Hindlimb muscle (tissue), 1 donor: ENCODE results near the gene ADAMTSL4. TPM values are rescaled to one million over a fixed set of nuclear protein-coding genes. Genes with fewer than 3 reads are reported as not detected.

Experiments used
- DNase-seq: peaks from one replicate; pipeline ENCODE4 v3.0.0-alpha.2; 2013
- polyA plus RNA-seq: library from polyadenylated mRNA; unstranded; fragments of 120-200 nt; gene quantifications from one replicate; pipeline ENCODE4 v1.2.1, GENCODE V29; 2013; ENCODE audit not compliant: insufficient read length

The ADAMTSL4 gene
- polyA plus RNA-seq, 1 donor: 65.4 TPM

DNA sequence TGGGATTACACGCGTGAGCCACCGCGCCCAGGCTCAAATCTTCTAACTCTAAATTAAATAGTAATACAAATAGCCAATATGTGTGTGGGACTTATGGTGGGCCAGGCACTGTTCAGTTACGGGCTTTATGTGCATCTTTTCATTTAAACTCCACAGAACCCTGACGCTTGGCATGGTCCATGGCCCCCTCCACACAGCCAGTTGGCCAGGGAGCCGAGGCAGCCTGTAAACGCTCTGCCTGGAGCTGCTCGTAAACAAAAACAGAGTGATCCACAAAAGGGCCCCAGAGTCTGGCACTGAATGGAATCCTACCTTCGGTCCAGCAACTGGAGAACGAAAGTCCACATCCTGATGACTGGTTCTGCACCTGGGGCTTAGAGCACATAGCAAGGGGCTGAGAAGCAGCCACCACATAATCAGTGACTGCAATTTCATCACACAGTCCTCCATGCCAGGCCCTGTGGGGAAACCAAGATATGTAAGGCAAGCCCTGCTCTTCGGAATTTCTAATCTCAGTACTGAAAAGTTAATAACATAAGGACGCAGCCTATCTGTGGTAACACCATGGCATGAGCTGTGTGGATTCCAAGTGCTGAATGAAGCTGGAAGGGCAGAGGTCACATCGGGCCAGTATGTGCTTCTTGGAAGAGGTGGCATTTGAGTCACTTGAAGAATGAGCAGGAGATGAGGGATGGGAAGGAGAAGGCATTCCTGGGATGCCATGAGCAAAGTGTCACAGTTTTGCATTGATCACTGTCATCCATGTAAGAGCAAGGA lies 13.5 kb upstream of the ADAMTSL4 start:
- no peak for DNase-seq

DNA sequence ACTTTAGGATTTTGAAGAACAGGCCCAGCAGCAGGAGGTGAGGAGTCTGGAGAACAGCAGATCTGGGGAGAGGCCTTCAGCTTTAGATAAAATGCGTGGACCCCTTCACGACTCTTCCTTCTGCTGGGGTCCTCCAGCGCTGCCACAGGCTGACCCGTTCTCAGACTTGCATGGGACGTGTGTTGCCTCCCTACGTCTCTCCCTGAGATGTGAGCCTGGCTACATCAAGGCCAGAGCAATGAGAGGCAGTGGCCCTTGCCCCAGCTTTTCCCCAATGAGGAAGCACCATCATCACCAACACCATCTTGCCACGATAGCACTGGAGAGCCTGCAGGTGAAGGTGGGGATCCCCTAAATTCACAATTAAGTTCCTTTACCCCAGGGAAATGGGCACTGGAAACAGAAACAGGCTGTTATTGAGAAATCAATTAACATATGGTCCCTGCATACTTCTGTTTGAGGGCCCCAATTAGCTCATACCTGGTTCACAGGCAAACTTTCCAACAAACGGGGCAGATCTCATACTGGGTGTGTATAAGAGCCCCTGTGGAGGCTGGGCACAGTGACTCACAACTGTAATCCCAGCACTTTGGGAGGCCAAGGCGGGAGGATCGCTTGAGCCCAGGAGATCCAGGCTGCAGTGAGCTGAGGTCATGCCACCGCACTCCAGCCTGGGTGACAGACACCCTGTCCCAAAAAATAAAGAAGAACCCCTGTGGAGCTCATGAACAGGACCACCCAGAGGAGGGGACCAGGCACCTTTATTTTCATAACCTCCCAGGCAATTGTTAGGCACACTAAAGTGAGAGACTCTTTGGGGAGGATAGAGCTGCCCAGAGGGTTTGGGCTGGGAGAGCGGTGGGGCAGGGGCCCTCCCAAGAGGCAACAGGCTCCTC lies 12.1 kb upstream of the ADAMTSL4 start:
- no peak for DNase-seq

DNA sequence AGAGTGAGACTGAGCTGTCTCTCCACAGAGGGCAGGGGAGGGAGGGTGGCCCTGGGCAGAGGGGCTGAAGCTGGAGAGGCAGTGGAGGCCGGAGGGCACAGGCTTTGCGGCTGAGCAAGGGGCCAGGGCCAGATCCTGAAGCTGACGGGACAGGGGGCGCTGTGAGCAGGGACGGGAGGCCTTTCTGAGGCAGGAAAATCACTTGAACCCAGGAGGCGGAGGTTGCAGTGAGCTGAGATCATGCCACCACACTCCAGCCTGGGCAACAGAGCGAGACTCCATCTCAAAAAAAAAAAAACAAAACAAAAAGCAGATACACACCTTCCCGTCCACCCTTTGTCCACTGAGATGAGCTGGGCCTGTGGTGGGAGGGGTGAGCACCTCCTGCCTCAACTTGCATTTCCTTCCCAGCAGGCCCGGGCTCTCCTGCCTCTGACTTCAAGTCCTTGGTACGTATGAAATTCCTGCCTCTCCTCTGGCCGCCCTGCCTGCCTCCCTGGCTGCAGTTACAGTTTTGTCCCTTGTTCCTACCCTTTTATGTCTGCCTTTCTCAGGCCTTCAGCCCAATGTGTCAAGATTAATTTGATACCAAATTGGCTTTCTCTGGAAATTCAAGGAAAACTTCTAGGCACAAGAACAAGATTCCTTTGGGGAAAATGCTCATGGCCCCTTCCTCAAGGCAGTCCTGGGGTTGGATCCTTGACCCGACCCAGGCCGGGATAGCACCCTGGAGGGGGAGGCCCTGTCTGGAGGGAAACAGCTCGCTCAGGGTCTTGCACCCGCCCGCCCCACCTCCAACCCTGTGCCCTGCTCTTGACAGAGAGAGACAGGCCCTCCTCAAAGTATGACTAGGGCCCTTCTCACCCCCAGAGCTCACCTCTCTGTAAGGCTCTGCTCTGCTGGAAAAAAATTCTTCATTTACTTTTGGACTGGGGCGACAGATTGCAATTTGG lies 11.2 kb upstream of the ADAMTSL4 start:
- no peak for DNase-seq

DNA sequence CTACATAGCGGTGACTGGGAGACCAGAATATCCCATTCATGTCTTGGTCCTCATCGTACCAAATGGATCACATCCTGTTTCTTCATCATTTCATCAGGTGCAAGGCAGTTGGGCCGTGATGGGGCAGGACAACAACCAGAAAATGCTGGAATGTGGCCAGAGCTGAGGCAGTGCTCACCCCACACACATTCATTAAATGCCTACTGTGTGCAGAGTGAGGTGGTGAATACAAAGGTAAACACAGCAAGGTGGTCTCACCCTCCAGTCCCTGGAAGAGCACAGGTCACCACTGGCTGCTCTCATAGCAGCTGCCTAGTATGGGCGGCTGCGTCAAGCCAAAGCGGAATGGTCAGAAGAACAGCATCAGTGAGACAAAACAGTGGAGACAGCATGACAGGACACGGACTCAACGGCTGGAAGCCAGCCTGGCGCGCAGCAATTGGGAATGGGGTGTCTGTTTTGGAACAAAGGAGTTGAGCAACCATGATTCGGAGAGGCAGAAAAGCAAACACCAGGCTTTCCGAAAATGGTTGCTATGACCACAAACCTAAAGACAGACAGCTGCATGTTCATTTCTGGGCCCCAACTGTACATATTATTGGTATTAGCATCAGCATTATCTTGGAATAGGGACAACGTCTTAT lies 5.6 kb upstream of the ADAMTSL4 start:
- peak; percentile 69 for DNase-seq

DNA sequence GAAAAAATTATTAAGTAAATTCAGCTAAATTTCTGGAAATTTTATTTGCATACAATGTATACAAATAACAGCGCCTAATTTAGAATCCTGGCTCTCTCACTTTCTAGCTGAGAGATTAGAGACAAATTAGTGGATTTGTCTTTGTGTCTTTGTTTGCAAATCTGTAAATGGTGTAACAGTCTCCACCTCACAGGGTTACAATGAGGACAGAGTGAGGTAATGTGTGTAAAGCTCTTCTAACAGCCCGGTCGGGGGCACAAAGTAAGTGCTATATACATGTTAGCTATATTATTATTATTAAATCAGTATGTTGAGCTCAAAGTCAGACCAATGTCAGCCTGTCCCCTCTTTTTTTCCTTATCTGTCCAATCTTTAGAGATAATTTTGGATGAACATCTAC lies 5.0 kb upstream of the ADAMTSL4 start:
- DNase-seq: no peak

DNA sequence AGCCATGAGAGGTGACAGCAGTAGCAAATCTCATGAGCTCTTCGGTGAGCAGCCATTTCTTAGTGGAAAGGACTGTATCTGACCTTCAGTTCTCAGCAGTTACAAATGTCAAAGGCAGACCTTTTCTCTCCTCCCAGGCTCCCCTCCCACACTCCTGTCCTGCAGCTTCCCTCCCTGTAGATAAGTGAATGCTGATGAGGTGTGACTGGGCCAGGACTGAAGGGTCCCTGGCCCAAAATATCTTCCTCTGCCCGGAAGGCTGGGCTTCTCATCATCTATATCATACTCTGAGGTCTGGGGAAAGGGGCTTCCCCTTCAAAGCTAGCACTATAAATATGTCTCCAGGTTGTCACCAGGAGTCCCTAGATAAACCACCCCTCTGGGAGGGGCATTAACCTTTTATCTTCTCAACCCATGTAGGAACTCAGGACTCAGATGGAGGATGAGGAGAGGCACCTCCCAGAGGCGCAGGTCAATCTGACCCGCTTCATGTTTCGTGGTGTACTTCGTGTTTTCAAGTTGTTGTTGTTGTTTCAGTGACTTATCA lies 3.6 kb upstream of the ADAMTSL4 start:
- no peak for DNase-seq

DNA sequence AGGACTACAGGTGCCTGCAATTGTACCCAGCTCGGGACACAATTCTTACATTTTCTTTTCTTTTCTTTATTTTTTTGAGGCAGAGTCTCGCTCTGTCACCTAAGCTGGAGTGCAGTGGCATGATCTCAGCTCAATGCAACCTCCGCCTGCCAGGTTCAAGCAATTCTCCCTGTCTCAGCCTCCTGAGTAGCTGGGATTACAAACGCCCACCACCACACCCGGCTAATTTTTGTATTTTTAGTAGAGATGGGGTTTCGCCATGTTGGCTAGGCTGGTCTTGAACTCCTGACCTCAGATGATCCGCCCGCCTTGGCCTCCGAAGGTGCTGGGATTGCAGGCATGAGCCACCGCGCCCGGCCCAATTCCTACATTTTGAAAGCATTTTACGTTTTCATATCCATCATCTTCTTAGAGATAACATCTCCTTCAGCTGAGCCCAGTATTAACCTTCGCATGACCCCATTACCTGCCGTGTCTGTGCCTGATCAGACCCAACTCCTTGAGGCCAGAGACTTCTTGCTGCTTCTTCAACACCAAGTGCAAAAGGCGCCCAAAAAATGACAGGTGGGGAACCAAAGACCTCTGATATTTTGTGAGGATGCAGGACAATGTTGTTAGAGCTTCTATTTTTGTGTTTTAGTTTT lies 2.8 kb upstream of the ADAMTSL4 start:
- DNase-seq: no peak

DNA sequence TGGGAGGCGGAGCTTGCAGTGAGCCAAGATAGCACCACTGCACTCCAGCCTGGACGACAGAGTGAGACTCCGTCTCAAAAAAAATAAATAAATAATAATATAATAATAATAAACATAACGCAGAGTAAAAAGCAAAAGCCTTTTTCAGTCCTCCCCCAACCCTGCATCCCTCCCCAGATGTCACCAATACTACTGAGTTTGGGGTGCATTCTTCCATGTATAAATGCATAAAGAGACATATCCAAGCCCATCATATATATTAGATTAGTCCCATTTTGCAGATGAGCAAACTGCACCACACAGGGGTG lies 930 bp upstream of the ADAMTSL4 start:
- no peak for DNase-seq

DNA sequence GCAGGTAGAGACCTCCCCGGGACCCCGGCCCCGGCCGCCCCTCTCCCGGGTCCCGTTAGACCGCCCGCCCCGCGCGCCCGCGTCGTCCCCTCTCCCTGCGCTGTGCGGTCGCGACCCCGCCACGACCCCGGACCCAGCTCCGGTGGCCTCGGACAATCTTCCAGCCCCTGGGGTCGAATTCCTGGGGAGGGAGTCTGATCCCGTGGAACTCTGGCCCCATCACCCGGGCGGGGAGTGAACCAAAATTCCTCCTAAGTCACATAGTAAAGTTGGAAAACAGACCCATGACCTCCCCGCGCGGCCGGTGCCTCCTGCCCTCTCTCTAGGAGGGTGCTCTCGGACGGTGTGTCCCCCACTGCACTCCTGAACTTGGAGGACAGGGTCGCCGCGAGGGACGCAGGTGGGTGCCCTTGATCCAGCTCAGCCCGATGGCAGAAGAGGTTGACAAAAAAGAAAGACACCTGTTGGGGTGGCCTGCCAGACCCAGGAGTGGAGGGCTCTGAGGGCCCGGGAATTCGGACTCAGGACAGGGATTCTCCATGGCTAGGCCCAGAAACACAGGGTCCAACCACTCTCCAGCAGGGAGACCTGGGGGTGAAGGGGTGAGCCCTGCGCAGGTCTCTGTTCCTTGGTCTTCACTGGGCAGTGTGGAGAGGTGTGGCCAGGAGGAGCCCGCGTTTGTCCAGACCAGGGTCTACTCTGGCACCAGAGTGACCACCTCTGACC lies 451 bp downstream of the ADAMTSL4 start:
- no peak for DNase-seq

DNA sequence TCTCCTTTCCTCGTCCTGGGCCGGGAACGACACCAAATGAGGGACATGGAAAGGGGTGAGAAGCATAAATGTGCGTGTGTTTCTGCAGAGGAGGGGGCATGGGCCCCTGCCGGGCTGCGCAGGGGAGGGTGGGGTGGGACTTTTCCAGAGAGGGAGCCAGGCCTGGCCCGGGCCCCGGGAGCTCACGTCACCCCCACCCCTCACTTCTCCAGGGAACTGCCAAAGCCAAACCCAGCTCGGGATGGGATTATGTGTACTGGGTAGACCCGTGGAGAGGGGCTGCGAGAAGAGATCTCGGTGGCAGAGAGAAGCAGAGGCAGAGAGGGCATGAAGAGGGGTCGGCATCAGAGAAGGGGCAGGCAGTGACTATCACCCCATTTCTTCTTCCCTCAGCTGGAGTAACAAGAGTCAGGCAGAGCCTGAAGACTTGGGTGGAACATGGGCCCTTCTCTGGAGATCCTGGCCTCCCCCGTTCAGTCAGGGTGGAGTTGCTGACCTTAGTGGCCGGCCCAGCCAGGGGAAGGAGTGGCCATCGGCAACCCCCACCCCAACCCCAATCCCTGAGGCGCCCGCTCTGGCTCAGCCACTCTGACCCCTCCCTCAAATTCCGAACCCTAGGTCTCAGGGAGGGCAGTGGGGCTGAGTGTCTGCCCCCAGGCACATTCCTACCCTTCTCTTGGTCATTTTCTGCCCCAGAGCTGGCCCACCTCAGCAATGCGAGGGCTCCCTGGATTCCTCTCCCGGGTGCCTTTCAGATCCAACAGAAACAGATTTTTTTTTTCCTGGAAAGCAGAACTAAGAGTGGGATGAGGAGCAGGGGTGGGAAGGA lies 1.2 kb downstream of the ADAMTSL4 start:
- peak; percentile 78 for DNase-seq

DNA sequence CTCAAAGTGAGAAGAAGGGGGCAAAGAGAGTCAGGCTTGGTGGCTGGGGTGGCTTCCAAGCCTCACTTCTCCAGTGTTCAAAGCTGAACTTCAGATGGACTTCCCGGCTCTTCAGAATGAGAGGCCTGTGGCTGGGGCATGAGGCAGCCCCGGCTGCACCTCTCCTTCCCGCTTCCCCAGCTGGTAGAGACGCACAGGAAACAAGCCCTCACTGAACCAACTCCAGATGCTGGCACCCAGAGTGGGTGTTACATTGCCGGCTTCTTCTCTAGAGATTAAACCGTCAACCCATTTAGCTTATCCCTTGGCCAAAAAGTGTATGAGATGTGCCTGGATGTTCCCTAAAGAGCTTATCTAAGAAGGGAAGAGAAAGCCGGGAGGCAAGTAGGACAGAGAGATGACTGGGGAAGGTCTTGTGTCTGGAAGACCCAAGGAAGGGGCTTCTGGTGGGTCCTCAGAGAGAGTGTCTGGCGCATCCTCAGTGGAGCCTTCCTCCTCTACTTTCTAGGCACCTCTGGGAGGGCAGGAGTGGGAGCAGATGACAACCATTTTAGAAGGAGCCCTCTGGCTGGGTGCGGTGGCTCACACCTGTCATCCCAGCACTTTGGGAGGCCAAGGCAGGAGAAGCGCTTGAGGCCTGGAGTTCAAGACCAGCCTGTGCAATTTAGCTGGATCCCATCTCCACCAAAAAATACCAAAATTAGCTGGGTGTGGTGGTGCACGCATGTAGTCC lies 2.0 kb downstream of the ADAMTSL4 start:
- no peak for DNase-seq

DNA sequence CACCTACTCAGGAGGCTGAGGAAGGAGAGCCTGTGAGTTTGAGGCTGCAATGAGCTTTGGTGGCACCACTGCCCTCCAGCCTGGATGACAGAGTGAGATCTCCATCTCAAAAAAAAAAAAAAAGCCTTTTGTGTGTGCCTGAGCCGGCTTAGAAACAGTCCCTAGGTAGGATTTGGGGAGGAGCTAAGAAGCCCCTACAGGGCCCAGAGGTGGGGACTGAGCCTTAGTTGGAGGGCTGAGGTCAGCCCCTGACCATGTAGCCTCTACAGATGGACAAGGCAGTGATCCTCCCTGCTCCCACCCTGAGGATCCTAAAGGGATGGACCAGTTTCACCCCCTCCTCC lies 2.5 kb downstream of the ADAMTSL4 start:
- DNase-seq: no peak

DNA sequence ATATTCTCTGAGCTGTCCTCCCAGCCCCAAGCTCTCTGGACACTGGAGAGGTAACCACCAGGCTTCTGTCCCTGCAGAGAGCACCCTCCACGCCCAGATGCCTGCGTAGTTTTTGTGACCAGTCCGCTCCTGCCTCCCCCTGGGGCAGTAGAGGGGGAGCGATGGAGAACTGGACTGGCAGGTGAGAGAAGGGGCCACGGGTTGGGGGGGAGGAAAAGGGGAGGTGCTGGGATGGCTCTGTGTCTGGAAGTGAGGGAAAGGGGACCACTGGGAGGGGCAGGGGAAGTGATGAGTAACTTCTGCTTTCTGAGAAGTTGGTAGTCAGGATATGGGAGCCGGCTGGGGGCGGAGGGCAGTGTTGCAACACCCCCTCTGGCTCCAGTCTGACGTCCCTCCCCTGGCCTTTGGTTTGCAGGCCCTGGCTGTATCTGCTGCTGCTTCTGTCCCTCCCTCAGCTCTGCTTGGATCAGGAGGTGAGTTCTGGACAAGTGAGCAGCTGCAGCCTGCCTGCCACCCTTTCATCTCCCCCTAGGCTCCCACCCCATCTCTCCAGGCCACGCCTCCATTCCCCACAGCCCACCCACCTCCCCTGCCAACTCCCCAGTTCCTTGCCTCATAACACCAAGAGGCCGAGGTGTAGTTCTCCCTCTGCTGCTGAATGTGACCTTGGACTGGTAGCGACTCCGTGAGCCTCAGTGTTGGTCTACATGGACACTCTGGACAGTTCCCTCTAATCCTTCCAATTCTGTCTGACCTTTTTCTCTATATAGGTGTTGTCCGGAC lies 3.1 kb downstream of the ADAMTSL4 start:
- DNase-seq: peak; percentile 80

DNA sequence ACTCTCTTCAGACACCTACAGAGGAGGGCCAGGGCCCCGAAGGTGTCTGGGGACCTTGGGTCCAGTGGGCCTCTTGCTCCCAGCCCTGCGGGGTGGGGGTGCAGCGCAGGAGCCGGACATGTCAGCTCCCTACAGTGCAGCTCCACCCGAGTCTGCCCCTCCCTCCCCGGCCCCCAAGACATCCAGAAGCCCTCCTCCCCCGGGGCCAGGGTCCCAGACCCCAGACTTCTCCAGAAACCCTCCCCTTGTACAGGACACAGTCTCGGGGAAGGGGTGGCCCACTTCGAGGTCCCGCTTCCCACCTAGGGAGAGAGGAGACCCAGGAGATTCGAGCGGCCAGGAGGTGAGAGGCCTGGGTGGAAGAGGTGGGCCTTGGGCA lies 3.7 kb downstream of the ADAMTSL4 start:
- DNase-seq: no peak

DNA sequence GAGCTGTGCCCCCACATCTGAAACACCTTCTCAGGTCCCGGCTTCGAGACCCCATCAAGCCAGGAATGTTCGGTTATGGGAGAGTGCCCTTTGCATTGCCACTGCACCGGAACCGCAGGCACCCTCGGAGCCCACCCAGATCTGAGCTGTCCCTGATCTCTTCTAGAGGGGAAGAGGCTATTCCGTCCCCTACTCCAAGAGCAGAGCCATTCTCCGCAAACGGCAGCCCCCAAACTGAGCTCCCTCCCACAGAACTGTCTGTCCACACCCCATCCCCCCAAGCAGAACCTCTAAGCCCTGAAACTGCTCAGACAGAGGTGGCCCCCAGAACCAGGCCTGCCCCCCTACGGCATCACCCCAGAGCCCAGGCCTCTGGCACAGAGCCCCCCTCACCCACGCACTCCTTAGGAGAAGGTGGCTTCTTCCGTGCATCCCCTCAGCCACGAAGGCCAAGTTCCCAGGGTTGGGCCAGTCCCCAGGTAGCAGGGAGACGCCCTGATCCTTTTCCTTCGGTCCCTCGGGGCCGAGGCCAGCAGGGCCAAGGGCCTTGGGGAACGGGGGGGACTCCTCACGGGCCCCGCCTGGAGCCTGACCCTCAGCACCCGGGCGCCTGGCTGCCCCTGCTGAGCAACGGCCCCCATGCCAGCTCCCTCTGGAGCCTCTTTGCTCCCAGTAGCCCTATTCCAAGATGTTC lies 4.3 kb downstream of the ADAMTSL4 start:
- no peak for DNase-seq

DNA sequence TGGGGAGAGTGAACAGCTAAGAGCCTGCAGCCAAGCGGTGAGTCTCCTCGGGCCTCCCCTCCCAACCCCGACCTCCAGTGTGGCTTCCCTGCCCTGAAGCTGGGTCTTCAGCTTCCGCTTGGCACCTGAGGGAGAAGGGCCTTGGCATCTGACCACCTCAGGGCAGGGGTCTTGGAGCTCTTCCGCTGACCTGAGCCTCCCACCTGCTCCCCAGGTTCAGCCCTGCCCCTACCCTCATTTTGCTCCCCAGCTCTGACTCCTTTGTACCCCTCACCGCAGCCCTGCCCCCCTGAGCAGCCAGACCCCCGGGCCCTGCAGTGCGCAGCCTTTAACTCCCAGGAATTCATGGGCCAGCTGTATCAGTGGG lies 4.9 kb downstream of the ADAMTSL4 start:
- DNase-seq: no peak

DNA sequence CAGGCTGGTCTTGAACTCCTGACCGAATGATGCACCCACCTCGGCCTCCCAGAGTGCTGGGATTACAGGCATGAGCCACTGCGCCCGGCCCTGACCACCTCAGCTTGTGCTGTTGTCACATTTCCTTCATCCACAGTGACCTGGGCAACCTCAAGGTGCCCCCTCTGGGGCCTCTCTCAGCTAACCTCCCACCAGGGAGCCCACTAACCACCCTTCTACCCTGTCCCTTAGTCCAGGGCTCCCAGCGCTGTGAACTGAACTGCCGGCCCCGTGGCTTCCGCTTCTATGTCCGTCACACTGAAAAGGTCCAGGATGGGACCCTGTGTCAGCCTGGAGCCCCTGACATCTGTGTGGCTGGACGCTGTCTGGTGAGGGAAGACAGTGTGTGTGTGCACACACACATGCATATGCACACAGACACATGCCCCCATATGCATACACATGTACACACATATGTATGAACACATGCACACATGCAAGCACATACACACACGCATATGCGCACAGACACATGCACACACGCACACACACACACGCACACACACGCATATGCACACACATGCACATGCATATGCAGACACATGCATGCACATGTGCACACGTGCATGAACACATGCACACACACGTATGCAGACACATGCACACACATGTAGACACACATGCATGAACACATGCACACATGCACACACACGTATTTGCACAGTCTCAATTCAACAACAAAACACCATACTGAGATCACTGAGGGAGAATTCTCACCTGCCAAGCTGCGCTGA lies 6.2 kb downstream of the ADAMTSL4 start:
- no peak for DNase-seq
